HG03045 (cell line): ENCODE measurements around the gene KIF17.

Experiments used
- ATAC-seq: cut with Tn5 transposase; IDR thresholded peaks from one replicate; pipeline ENCODE4 v1.9.1; 2021; ENCODE audit warnings: mild to moderate bottlenecking, moderate library complexity; ENCODE audit not compliant: unreplicated experiment

Gene KIF17

GRCh38 chr1:20712215-20712577 is 5.6 kb downstream of the KIF17 start:
- no peak for ATAC-seq

DNA sequence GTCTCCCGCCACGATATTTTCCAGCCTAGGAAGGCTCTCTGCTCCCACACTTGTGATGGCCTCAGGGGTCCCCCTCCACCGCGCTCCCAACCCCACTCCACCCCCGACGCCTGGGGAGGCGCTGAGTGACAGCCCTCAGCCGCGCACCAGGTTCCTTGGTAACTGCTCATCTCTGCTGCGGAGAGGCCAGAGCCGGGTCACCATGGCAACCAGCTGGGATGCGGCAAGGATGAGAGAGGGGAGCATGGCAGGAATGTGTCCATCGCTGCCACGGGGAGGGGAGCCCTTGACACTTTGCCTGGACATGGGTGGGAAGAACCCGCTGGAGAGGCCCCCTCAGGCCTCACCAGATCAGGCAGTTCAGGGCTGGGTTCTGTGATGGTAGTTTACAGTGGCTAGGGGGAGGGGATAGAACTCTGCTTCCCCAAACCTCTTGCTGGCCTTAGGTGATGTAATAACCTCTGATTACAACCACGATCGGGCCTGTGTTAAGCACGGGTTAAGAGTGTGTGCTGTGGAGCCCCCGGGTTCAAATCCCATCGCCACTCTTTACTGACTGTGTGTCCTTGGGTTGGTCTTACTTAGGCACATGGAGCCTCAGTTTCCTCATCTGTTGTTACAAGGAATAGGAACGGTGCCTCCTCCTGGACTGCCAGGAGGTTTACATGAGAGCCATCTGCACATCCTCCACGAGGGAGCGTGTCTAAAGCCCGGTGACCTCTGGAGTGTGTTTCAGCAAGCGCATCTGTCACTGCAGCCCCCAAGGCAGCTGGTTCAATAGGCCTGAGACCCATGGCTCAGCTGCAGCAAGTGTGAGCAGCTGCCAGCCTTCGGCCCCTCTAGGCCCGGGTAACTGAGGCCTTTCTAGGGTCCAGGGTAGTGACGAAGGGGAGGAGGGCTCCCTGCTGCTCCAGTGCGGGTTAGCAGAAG is 6.3 kb downstream of the KIF17 start:
- no peak for ATAC-seq

DNA sequence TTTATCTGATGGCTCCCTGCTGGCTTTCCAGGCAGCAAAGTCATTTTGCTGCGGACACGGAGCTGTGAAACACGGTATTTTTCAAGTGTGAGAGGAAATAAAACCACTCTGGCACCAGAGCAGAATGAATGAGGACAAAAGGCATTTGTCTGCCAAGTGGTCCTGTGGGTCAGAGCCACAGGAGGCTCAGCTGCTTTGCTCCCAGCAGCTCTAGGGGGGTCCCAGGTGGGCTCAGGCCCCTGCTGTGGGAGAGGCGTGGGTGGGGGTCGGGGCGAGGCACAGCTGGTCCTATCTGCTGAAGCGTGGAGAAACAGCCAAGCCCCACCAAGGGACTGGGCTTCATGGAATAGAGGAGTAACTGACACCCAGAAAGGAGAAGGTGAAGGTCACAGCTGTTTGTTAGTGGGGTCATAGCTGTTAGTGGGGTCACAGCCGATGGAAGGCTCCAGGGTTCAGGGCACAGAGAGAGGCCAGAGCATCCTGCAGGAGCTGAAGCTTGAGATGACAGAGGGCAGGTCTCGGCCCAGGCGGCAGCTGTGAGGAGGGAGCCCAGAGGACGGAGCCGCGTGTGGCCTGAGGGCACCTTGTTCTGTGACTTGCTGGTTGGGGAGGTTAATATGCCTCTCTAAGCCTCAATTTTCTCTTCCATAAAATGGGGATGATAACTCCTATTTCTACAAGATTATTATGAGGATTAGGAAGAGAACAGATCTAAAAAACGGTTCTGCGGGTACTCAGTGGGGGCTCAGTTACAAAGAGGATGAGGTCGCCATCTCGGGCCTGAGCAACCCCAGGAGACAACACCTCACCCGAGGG is 7.1 kb downstream of the KIF17 start:
- ATAC-seq, result no peak

GRCh38 chr1:20709868-20710267 is 7.9 kb downstream of the KIF17 start:
- no peak for ATAC-seq

GRCh38 chr1:20708891-20709290 is 8.9 kb downstream of the KIF17 start:
- no peak for ATAC-seq

GRCh38 chr1:20708057-20708456 is 9.8 kb downstream of the KIF17 start:
- no peak for ATAC-seq

DNA sequence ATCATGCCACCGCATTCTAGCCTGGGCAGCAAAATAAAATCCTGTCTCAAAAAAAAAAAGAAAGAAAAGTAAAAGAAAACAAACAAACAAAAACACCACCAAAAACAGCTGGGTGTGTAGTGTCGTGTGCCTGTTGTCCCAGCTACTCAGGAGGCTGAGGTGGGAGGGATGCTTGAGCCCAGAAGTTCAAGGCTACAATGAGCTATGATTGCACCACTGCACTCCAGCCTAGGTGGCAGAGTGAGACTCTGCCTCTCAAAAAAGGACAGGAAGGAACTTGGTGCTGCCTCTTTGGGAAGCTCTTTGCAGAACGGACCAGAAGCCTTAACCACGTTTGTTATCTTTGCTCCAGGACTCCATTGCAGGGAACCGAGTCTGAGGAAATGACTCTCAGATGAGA is 11.0 kb downstream of the KIF17 start:
- no peak for ATAC-seq

- ATAC-seq, result no peak
These were observed 12.5 kb downstream of the KIF17 start for GRCh38 chr1:20705203-20705755.

DNA sequence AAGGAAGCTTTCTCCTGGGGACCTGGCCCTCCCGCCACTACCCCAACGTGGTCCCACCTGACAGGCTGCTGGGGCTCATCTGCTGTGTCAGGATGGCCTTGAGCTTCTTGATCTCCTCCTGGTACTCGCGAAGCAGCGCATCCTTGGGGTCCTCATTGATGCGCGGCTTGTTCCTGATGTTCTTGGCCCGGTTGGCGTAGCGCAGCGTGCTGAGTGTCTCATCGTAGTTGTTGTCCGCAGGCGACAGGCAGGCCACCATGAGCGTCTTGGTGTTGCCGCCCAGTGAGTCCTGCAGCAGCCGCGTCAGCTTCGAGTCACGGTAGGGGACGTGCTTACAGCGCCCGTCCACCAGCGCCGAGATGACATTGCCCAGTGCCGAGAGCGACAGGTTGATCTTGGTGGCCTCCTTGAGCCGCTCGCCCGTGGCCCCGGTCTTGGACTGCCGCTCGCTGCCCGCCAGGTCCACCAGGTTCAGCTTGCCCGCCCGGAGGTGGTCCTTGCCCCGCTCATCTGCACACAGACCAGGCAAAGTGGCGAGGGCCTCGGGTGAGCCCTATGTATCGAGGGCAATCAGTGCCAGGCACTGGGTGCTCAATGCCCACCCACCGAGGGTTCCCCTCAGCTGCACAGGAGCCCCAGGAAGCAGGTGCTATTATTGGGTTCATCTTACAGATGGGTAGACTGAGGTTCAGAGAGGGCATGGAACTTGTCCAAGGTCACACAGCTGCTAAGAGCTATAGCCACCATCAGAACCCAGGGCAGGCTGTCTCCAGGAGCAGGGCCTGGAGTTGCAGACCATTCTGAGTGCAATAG is 13.2 kb downstream of the KIF17 start:
- ATAC-seq, result no peak

DNA sequence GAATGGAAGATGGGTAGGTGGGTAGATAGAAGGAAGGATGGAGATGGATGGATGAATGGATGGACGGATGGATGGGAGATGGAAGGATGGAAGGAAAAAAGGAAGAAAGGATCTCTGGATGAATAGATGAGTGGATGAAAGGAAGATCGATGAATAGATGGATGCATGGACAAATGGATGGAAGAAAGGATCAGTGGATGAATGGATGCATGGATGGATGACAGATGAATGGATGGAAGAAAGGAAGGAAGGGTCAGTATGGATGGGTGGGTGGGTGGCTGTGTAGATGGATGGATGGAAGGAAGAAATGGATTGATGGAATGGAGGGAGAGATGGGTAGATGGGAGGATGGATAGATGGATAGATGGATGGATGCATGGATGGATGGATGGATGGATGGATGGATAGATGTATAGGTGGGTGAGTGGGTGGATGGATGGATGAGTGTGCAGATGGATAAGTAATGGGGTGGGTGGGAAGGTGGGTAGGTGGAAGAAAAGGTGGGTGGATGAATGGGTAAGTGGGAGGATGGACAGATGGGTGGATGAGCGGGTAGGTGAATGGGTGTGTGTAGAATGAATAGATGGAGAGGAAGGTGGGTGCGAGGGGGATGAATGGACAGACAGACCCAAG is 14.6 kb downstream of the KIF17 start:
- ATAC-seq, result no peak

DNA sequence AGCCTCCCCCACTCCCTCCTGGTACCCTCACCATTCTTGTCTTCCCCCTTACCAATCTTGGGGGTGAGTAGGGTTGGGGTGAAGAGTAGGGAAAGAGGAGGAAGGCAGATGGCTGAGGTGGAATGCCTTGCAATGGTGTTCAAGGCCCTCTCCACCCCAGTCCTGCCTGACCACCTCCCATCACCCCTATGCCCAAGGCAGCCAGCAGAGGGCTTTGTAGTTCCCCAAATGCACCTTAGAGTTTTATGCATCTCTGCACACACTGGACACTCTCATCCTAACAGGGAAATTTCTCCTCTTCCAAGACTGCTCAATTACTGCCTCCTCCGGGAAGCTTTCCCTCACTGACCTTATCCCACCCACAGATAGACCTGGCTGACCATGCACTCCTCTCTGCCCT is 15.4 kb downstream of the KIF17 start:
- ATAC-seq, result no peak

GRCh38 chr1:20701847-20702246 is 16.0 kb downstream of the KIF17 start:
- no peak for ATAC-seq

GRCh38 chr1:20701446-20701845 is 16.4 kb downstream of the KIF17 start:
- no peak for ATAC-seq

DNA sequence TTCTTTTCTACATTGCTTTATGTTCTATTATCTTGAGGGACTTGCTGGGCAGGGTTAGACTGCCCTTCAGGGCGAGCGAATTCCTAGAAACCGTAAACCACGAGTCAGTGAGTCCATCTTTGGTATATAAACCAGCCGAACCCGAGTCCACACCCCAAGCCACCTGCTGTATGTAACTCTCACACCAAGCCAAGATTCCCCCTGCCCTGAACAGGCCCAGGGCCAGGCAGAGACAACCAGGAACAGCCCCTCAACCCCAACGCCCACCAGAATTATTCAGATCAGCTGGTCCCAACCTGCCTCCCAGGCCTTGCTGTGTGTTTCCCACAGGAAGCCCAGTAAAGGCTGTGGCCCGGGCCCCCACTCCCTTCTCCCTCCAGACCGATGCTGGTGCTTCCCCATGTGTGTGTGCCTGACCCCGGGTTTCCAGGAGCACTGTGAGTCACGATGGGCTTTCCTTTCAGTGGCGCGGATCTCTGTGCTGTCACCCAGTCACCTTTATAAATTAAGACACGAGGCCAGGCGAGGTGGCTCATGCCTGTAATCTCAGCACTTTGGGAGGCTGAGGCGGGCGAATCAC is 17.1 kb downstream of the KIF17 start:
- ATAC-seq, result no peak

DNA sequence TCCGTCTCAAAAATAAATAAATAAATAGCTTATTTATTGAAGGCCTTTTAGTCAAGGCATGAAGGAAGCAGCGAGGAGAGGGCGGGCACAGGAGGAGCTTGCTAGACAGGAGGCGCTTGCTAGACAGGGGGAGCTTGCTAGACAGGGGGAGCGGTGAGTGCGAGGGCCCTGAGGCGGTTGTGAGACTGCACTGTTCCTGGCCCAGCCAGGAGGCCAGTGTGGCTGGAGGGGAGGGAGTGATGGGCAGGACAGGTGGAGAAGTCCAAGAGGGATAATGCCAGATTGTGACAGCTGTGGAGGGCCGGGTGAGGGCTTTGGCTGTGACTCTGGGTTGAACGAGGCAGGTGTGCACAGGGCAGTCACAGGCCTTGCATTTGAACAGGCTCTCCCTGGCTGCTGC is 18.2 kb downstream of the KIF17 start:
- ATAC-seq, result no peak

- ATAC-seq, result no peak
These were observed 19.5 kb downstream of the KIF17 start for GRCh38 chr1:20698195-20698910.

GRCh38 chr1:20697563-20697962 is 20.2 kb downstream of the KIF17 start:
- no peak for ATAC-seq

GRCh38 chr1:20696397-20697333 is 21.1 kb downstream of the KIF17 start:
- peak; percentile 62 for ATAC-seq
